Measurements from ENCODE around the gene ZNF821.

ZNF821 gene, protein sequence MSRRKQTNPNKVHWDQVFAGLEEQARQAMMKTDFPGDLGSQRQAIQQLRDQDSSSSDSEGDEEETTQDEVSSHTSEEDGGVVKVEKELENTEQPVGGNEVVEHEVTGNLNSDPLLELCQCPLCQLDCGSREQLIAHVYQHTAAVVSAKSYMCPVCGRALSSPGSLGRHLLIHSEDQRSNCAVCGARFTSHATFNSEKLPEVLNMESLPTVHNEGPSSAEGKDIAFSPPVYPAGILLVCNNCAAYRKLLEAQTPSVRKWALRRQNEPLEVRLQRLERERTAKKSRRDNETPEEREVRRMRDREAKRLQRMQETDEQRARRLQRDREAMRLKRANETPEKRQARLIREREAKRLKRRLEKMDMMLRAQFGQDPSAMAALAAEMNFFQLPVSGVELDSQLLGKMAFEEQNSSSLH

DNA sequence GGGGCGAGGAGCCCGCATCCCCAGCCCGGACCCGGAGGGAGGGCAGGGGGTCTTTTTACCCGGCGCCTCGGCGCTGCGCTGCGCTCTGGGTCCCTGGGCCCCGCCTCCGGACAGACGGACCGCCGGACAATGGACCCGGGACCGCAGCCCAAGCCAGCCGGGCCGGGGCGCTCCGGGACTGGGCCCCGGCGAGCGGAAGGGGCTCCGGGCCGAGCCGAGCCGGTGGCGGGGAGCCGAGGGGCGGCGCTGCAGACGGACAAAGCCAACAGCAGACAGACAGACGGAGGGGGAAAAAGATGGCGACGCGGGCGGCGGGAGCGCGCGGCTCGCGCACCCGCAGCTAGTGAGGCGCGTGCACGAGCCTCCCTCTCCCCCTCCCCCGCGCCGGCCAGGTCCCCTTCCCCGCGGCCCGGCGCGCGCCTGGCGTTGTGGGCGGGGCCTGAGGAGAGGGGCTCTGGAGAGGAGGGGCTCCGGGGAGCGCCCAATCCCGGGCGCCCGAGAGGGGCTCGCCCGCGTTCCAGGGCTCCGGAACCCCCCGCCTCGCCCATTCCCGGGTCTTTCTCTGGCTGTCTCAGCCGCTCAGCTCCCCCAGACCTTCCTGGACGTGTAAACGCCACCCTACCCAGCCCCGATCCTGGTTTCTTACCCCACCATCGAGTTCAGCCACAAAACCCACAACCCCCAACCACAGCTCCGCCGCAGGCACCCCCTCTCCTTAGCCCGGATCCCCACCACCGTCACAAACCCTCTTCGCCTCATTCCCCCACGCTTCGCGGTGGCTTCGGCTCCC is at the start of gene ZNF821:
TSS of gene ZNF821 (minus strand) at position 334 of the 790 bp plus-strand sequence. CDS start 4,236 bp downstream, outside the sequence.
- Histone ChIP-seq H3K4me3 (peak within 1 kb of the TSS; percentile 80), H3K36me3 (ENCODE audit: insufficient read depth, low read length) (peaks cover 18% of the 10 kb centered on the region; the same call in 1 of the 2 replicates), H3K9me3 (ENCODE audit: low read depth, low read length) (no peaks in the 10 kb centered on the region), H3K27ac (peak within 1 kb of the TSS; percentile 46; the same call in 1 of the 2 replicates), H3K9ac (ENCODE audit: insufficient read length) (peak within 1 kb of the TSS; percentile 79)
- no peak for DNase-seq (ENCODE audit: low read depth, low spot score)
- TF ChIP-seq POLR2AphosphoS5 (IDR thresholded peaks at IDR 0.05; ENCODE audit: borderline replicate concordance, low read depth, low read length): peak; percentile 37; the same call in 1 of the 2 replicates
- TF ChIP-seq EZH2 (IDR thresholded peaks at IDR 0.05): no peak

DNA sequence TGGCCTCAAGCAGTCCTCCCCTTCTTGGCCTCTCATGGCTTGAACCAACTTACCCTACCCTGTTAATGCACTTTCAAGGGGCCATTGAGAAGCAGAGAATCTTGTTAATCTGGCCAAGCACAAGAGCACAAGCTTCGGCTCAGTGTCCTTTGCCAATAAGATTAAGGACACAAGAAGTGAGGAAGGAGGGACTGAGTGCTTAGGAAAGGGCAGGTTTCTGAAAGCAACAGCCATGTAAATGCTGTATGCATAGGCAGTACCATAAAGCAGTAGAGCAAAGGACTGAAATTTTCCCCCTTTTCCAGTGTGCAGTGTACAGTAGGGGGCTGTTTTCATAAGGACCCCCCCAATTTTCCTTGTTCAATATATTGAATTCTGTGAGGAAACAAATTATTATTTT is 49.0 kb upstream of the ZNF821 start:
- H3K9ac ChIP-seq (ENCODE audit: insufficient read length): no peak overlapping the region
- H3K36me3 ChIP-seq (ENCODE audit: insufficient read depth, low read length): peaks cover 14% of the 10 kb centered on the region
- no peak overlapping the region for H3K27ac ChIP-seq
- TF ChIP-seq POLR2AphosphoS5 (IDR thresholded peaks at IDR 0.05; ENCODE audit: borderline replicate concordance, low read depth, low read length): no peak
- TF ChIP-seq EZH2 (IDR thresholded peaks at IDR 0.05): no peak
- TF ChIP-seq FOXP2 (optimal IDR thresholded peaks at IDR 0.05; ENCODE audit: control extremely low read depth, extremely low read length, insufficient read depth): no peak
- no peak overlapping the region for H3K4me3 ChIP-seq
- no peaks in the 10 kb centered on the region for H3K9me3 ChIP-seq (ENCODE audit: low read depth, low read length)
- no peak for DNase-seq (ENCODE audit: low read depth, low spot score)

DNA sequence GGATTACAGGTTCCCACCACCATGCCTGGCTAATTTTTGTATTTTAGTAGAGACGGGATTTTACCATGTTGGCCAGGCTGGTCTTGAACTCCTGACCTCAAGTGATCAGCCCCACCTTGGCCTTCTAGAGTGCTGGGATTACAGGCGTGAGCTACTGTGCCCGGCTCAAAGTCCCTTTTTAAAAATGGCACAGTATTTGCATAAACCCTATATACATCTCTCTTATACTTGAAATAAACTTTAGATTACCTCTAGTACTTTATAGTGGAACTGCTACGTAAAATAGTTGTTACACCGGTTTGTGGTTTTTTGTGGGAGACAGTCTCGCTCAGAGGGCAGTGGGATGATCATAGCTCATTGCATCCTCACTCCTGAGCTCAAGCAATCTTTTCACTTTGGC is 47.6 kb upstream of the ZNF821 start:
- no peak for DNase-seq (ENCODE audit: low read depth, low spot score)
- Histone ChIP-seq H3K9ac (ENCODE audit: insufficient read length) (no peak overlapping the region), H3K9me3 (ENCODE audit: low read depth, low read length) (no peaks in the 10 kb centered on the region), H3K4me3 (no peak overlapping the region), H3K36me3 (ENCODE audit: insufficient read depth, low read length) (peaks cover 25% of the 10 kb centered on the region), H3K27ac (no peak overlapping the region)
- TF ChIP-seq EZH2 (IDR thresholded peaks at IDR 0.05) (no peak), POLR2AphosphoS5 (IDR thresholded peaks at IDR 0.05; ENCODE audit: borderline replicate concordance, low read depth, low read length) (no peak), FOXP2 (optimal IDR thresholded peaks at IDR 0.05; ENCODE audit: control extremely low read depth, extremely low read length, insufficient read depth) (no peak)

DNA sequence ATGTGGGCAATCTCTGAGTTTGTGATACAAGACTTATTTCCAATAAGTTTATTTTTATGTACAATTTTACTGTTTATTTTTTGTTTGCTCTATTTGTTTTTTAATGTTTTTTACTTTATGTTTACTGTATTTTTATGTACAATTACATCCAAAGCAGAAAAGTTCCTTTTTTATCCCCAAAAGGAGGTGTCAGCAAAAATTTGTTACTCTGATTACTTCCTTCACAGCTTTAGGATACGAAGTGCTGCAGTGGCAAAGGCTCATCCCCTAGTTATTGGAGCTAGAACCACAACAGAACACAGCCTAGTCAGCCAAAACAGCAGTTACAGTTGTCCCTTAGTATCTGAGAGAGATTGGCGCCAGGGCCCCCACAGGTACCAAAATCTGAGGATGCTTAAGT is 47.0 kb upstream of the ZNF821 start:
- H3K4me3 ChIP-seq: no peak overlapping the region
- TF ChIP-seq EZH2 (IDR thresholded peaks at IDR 0.05) (no peak), FOXP2 (optimal IDR thresholded peaks at IDR 0.05; ENCODE audit: control extremely low read depth, extremely low read length, insufficient read depth) (no peak), POLR2AphosphoS5 (IDR thresholded peaks at IDR 0.05; ENCODE audit: borderline replicate concordance, low read depth, low read length) (no peak)
- peaks cover 27% of the 10 kb centered on the region for H3K36me3 ChIP-seq (ENCODE audit: insufficient read depth, low read length)
- DNase-seq (ENCODE audit: low read depth, low spot score): no peak
- H3K9me3 ChIP-seq (ENCODE audit: low read depth, low read length): no peaks in the 10 kb centered on the region
- no peak overlapping the region for H3K9ac ChIP-seq (ENCODE audit: insufficient read length)
- no peak overlapping the region for H3K27ac ChIP-seq

DNA sequence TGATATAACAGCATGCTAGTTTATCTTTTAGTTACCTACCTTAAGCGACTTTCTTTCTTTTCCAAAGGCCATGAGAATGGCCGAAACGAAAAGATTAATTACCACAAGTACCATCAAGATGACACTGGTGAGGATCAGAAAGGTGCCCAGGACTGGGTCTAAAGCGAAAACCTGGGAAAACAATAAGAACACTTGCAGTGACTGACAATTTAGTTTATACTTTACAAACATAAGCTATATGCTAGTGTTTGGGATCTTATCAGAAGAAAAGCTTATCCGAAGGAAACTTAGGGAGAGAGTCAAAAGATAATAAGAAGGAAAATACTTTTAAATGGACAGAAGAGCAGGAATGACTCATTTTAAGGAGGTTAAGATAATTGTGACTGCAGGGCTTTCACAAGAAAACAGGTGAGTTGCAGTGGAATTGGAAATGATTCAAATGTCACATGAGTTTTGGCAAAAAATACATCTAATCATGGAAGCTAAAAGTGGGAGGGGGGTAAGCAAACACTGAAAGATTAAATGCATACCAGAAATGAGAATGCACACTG is 46.1 kb upstream of the ZNF821 start:
- Histone ChIP-seq H3K9ac (ENCODE audit: insufficient read length) (no peak overlapping the region), H3K36me3 (ENCODE audit: insufficient read depth, low read length) (peaks cover 27% of the 10 kb centered on the region), H3K9me3 (ENCODE audit: low read depth, low read length) (no peaks in the 10 kb centered on the region)

DNA sequence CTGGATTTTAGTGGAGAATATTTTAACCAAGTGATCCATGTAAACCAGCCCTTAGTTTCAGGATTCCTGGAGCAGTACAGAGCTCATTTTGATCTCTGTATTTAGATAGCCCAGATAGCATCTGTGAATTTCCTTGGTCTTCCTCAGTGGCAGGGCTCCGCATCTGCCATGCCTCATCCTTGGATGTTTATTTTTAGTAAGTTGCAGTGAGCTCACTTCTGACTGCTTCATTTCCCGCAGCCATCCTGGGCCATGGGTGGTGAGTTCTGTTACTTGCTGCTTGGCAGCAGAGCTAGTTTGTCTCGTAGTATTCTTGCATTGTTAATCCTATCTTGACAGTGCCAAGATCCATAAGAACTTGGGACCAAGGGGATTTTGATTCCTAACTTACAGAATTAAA is 45.1 kb upstream of the ZNF821 start:
- TF ChIP-seq POLR2AphosphoS5 (IDR thresholded peaks at IDR 0.05; ENCODE audit: borderline replicate concordance, low read depth, low read length) (no peak), EZH2 (IDR thresholded peaks at IDR 0.05) (no peak), FOXP2 (optimal IDR thresholded peaks at IDR 0.05; ENCODE audit: control extremely low read depth, extremely low read length, insufficient read depth) (no peak)
- H3K27ac ChIP-seq: no peak overlapping the region
- no peaks in the 10 kb centered on the region for H3K9me3 ChIP-seq (ENCODE audit: low read depth, low read length)
- peaks cover 34% of the 10 kb centered on the region for H3K36me3 ChIP-seq (ENCODE audit: insufficient read depth, low read length)
- no peak for DNase-seq (ENCODE audit: low read depth, low spot score)
- no peak overlapping the region for H3K9ac ChIP-seq (ENCODE audit: insufficient read length)
- H3K4me3 ChIP-seq: no peak overlapping the region

More for the DNA sequence above, 46.1 kb upstream of the ZNF821 start:
- Histone ChIP-seq H3K4me3 (no peak overlapping the region), H3K27ac (no peak overlapping the region)
- no peak for DNase-seq (ENCODE audit: low read depth, low spot score)
- no peak for TF ChIP-seq POLR2AphosphoS5 (IDR thresholded peaks at IDR 0.05; ENCODE audit: borderline replicate concordance, low read depth, low read length)
- TF ChIP-seq EZH2 (IDR thresholded peaks at IDR 0.05): no peak
- TF ChIP-seq FOXP2 (optimal IDR thresholded peaks at IDR 0.05; ENCODE audit: control extremely low read depth, extremely low read length, insufficient read depth): no peak

DNA sequence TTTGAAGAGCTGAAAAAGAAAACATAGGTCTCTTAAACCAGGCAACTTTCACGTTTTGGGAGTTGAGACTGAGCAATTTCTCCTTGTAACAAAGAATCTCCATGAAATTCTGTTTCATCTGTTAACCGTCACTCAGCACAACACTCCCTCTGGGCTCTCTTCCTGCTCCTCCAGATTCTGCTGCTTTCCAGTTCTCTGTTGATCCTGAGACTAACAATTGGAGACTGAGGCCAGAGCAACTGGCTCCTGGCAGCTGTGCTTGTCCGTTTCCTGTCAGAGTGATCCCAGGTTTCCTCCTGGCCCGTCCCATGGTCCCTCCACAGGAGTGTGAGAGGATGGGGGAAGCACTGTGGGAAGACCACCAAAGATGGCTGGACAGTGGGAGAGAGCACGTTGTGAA is 43.8 kb upstream of the ZNF821 start:
- Histone ChIP-seq H3K36me3 (ENCODE audit: insufficient read depth, low read length) (peaks cover 45% of the 10 kb centered on the region), H3K4me3 (no peak overlapping the region), H3K9ac (ENCODE audit: insufficient read length) (no peak overlapping the region), H3K9me3 (ENCODE audit: low read depth, low read length) (no peaks in the 10 kb centered on the region), H3K27ac (no peak overlapping the region)
- TF ChIP-seq FOXP2 (optimal IDR thresholded peaks at IDR 0.05; ENCODE audit: control extremely low read depth, extremely low read length, insufficient read depth): no peak
- TF ChIP-seq POLR2AphosphoS5 (IDR thresholded peaks at IDR 0.05; ENCODE audit: borderline replicate concordance, low read depth, low read length): no peak
- TF ChIP-seq EZH2 (IDR thresholded peaks at IDR 0.05): no peak
- DNase-seq (ENCODE audit: low read depth, low spot score): no peak

DNA sequence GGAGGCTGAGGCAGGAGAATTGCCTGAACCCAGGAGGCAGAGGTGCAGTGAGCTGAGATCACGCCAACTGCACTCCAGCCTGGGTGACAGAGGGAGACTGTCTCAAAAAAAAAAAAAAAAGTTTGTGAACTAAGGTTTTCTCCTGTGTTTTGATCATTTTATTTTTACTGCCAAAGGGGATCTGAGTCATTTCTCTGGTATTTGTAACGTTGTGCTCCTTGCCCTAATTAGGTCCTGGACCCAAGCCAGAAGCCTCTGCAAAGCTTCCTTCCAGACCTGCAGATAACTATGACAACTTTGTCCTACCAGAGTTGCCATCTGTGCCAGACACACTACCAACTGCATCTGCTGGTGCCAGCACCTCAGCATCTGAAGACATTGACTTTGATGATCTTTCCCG is 43.4 kb upstream of the ZNF821 start:
- DNase-seq (ENCODE audit: low read depth, low spot score): peak; percentile 20
- peak overlapping the region; percentile 74 for H3K27ac ChIP-seq
- no peaks in the 10 kb centered on the region for H3K9me3 ChIP-seq (ENCODE audit: low read depth, low read length)
- TF ChIP-seq EZH2 (IDR thresholded peaks at IDR 0.05): no peak
- no peak for TF ChIP-seq FOXP2 (optimal IDR thresholded peaks at IDR 0.05; ENCODE audit: control extremely low read depth, extremely low read length, insufficient read depth)
- TF ChIP-seq POLR2AphosphoS5 (IDR thresholded peaks at IDR 0.05; ENCODE audit: borderline replicate concordance, low read depth, low read length): no peak
- H3K36me3 ChIP-seq (ENCODE audit: insufficient read depth, low read length): peaks cover 49% of the 10 kb centered on the region
- H3K9ac ChIP-seq (ENCODE audit: insufficient read length): no peak overlapping the region
- no peak overlapping the region for H3K4me3 ChIP-seq

All from SK-N-MC (cell line).